Measurements from ENCODE around the gene PTPN6. TPM values are rescaled to one million over a fixed set of nuclear protein-coding genes. Genes with fewer than 3 reads are reported as not detected.

Gene PTPN6
- total and polyA plus RNA-seq, 9 of the 15 experiments (the other 6 are each of a cell fraction or from before 2014, with no cell fraction given): 1.5 to 5.1 (median 3.9) TPM

- TF ChIP-seq DNMT1 (IDR thresholded peaks at IDR 0.05): no peak
- TF ChIP-seq E2F5 (CRISPR knock-in tag; IDR thresholded peaks at IDR 0.05): no peak
- TF ChIP-seq HMG20B (CRISPR knock-in tag; IDR thresholded peaks at IDR 0.05): no peak
- no peak for TF ChIP-seq ZNF23 (CRISPR knock-in tag; IDR thresholded peaks at IDR 0.05)
- no peak for TF ChIP-seq ZNF174 (CRISPR knock-in tag; IDR thresholded peaks at IDR 0.05)
- no peak for TF ChIP-seq TCF15 (CRISPR knock-in tag; IDR thresholded peaks at IDR 0.05)
- TF ChIP-seq ZNF449 (CRISPR knock-in tag; IDR thresholded peaks at IDR 0.05): no peak
- no peak for TF ChIP-seq ZNF354B (CRISPR knock-in tag; IDR thresholded peaks at IDR 0.05)
- peak; percentile 16; the same call in 1 of the 2 replicates for TF ChIP-seq ESRRA (IDR thresholded peaks at IDR 0.05; ENCODE audit: borderline replicate concordance, low read depth)
- TF ChIP-seq CUX1 (CRISPR knock-in tag; IDR thresholded peaks at IDR 0.05): no peak
- TF ChIP-seq TAF1 (IDR thresholded peaks at IDR 0.05; ENCODE audit: control insufficient read depth, extremely low read depth, insufficient read depth, low read length, severe bottlenecking): peak; percentile 49
- no peak for TF ChIP-seq MYNN (IDR thresholded peaks at IDR 0.05)
- TF ChIP-seq MYNN (CRISPR knock-in tag; IDR thresholded peaks at IDR 0.05): no peak
- no peak for TF ChIP-seq THAP7 (CRISPR knock-in tag; IDR thresholded peaks at IDR 0.05)
- TF ChIP-seq ZKSCAN1 (IDR thresholded peaks at IDR 0.05; ENCODE audit: low read depth, low read length): no peak
- no peak for TF ChIP-seq CHCHD3 (CRISPR knock-in tag; IDR thresholded peaks at IDR 0.05)
- TF ChIP-seq NONO (IDR thresholded peaks at IDR 0.05; ENCODE audit: low read depth in 2 of 2, low read length in 1 of 2): no peak
- peak; percentile 28; the same call in 1 of the 2 replicates for TF ChIP-seq L3MBTL2 (IDR thresholded peaks at IDR 0.05)
- no peak for TF ChIP-seq BRD4 (IDR thresholded peaks at IDR 0.05)
- no peak for TF ChIP-seq STAT5A (IDR thresholded peaks at IDR 0.05; ENCODE audit: borderline replicate concordance, low read length)
- no peak for TF ChIP-seq EP300 (IDR thresholded peaks at IDR 0.05; ENCODE audit: low read length)
These were observed 10.6 kb downstream of the PTPN6 start (continued) for GRCh38 chr12:6961695-6962284.

Measured in K562 (cell line).